PC-3 (cell line): ENCODE data around the gene SF1. TPM values are rescaled to one million over a fixed set of nuclear protein-coding genes. Genes with fewer than 3 reads are reported as not detected.
A peak's percentile ranks its signal among the peaks of the same experiment; 100 is the strongest.

ENCODE experiments used
- ATAC-seq: fragments of 200-7000 bp; cut with Tn5 transposase; 2 replicates; pipeline ENCODE4 v1.9.1; 2020; ENCODE audit warnings: mild to moderate bottlenecking, moderate library complexity
- BruUV-seq: library from RNA; stranded (reverse); fragments of 400-500 nt; replicated peaks from 2 replicates; lab custom pipeline; 2021; lab: Mats Ljungman, UMichigan
- CTCF ChIA-PET: fragments of 300-600 bp; sonication (Branson Sonifier 250); formaldehyde crosslinking; loops from one replicate; lab custom pipeline; 2022; ENCODE audit warnings: antibody characterized with exemption; lab: Charles Lee
- POLR2A ChIA-PET: fragments of 300-600 bp; sonication (Branson Sonifier 250); formaldehyde crosslinking; loops from one replicate; lab custom pipeline; 2022; ENCODE audit warnings: antibody characterized with exemption; ENCODE audit not compliant: unreplicated experiment; lab: Charles Lee
- DNase-seq: peaks from one replicate; pipeline ENCODE4 v3.0.0-alpha.2; 2015
- H2AFZ ChIP-seq: fragments of 300-600 bp; sonication (generic); 2 replicates; pipeline ENCODE4 v1.6.0; 2016; ENCODE audit warnings: antibody characterized with exemption, low read length
- H3F3A ChIP-seq: fragments of 300-600 bp; sonication (generic); one replicate; pipeline ENCODE4 v1.6.0; 2017; ENCODE audit warnings: antibody characterized with exemption, low read length, control low read depth, mild to moderate bottlenecking; ENCODE audit not compliant: unreplicated experiment
- H3K27ac ChIP-seq: fragments of 300-600 bp; sonication (generic); 2 replicates; pipeline ENCODE4 v1.5.1; 2016; ENCODE audit warnings: mild to moderate bottlenecking, low read length
- H3K27me3 ChIP-seq: fragments of 300-600 bp; sonication (generic); 2 replicates; pipeline ENCODE4 v1.6.1; 2016; ENCODE audit warnings: low read length, mixed read lengths
- H3K36me3 ChIP-seq: fragments of 300-600 bp; sonication (generic); 2 replicates; pipeline ENCODE4 v1.6.1; 2016; ENCODE audit warnings: low read depth, mixed run types, low read length, mixed read lengths
- H3K4me1 ChIP-seq: fragments of 300-600 bp; sonication (generic); 2 replicates; pipeline ENCODE4 v1.5.1; 2016; ENCODE audit warnings: low read length; ENCODE audit not compliant: insufficient read depth
- H3K4me2 ChIP-seq: fragments of 300-600 bp; sonication (generic); 2 replicates; pipeline ENCODE4 v1.6.0; 2016; ENCODE audit warnings: low read length
- H3K4me3 ChIP-seq: fragments of 300-600 bp; sonication (generic); 2 replicates; pipeline ENCODE4 v1.5.1; 2016; ENCODE audit warnings: mild to moderate bottlenecking, low read length, mixed read lengths
- H3K79me2 ChIP-seq: fragments of 300-600 bp; sonication (generic); 2 replicates; pipeline ENCODE4 v1.6.1; 2017; ENCODE audit warnings: low read length, mixed read lengths
- H3K9ac ChIP-seq: fragments of 300-600 bp; sonication (generic); 2 replicates; pipeline ENCODE4 v1.6.0; 2016; ENCODE audit warnings: mild to moderate bottlenecking, low read length
- H3K9me2 ChIP-seq: fragments of 300-600 bp; sonication (generic); replicated peaks from 2 replicates; pipeline ENCODE4 v1.6.1; 2016; ENCODE audit warnings: mixed run types, low read length, mixed read lengths
- H3K9me3 ChIP-seq: fragments of 300-600 bp; sonication (generic); 2 replicates; pipeline ENCODE4 v1.6.1; 2016; ENCODE audit warnings: low read length, mixed read lengths
- H4K20me1 ChIP-seq: fragments of 300-600 bp; sonication (generic); 2 replicates; pipeline ENCODE4 v1.6.1; 2016; ENCODE audit warnings: low read length, mixed read lengths
- CTCF ChIP-seq: fragments of 300-600 bp; sonication (generic); conservative IDR thresholded peaks from 2 replicates; pipeline ENCODE4 v1.5.1; 2017; ENCODE audit warnings: antibody characterized with exemption, low read depth, mild to moderate bottlenecking, low read length
- EZH2 ChIP-seq: fragments of 300-600 bp; sonication (generic); IDR thresholded peaks from one replicate; pipeline ENCODE4 v1.6.1; 2017; ENCODE audit warnings: antibody characterized with exemption, mild to moderate bottlenecking, low read length; ENCODE audit not compliant: unreplicated experiment
- EZH2phosphoT487 ChIP-seq: fragments of 300-600 bp; sonication (generic); IDR thresholded peaks from 2 replicates; pipeline ENCODE4 v1.6.1; 2018; ENCODE audit warnings: mild to moderate bottlenecking, antibody characterized with exemption, low read length, borderline replicate concordance
- intact Hi-C: fragments of 100-400 bp; cut with micrococcal nuclease; formaldehyde crosslinking; loops from 2 replicates; pipeline ENCODE4 v1.9.0; 2023
- total RNA-seq: library from RNA; depleted of rRNA; stranded (reverse); fragments of >200 nt; gene quantifications from 2 replicates; pipeline ENCODE4 v1.2.3, GENCODE V29; 2014

The SF1 gene
- total RNA-seq, 1 experiment from 2014 or later = 217 TPM

GRCh38 chr11:64734811-64735724, 43.3 kb downstream of the SF1 start:
- ChIA-PET CTCF (interaction anchor here (0.6 kb wide), 2 partner anchors 25 to 32 kb away, joined by 7 to 11 read pairs; partner anchors contain the start of gene PYGM), POLR2A (interaction anchor here (0.6 kb wide), 1 partner anchor 184 kb away, joined by 3 read pairs; no protein-coding TSS in a partner anchor)
- BruUV-seq = no TSS peak

GRCh38 chr11:64731601-64732000, 46.7 kb downstream of the SF1 start:
- ATAC-seq = no peak
- intact Hi-C loops = no loop called here
- no peaks in the 10 kb centered on the region for H3K79me2 ChIP-seq
- no peak overlapping the region for H3K4me2 ChIP-seq
- H3K27me3 ChIP-seq = peaks cover 2% of the 10 kb centered on the region; the same call in 1 of the 2 replicates
- TF ChIP-seq EZH2 (no peak), EZH2phosphoT487 (no peak)
- H3K9me2 ChIP-seq = no peaks in the 10 kb centered on the region
- no peaks in the 10 kb centered on the region for H4K20me1 ChIP-seq
- H3K36me3 ChIP-seq = no peaks in the 10 kb centered on the region
- H3K4me3 ChIP-seq = no peak overlapping the region
- H3K4me1 ChIP-seq = no peaks in the 10 kb centered on the region
- no peaks in the 10 kb centered on the region for H3F3A ChIP-seq
- no peaks in the 10 kb centered on the region for H3K9me3 ChIP-seq
- ChIA-PET CTCF (no interaction called here), POLR2A (no interaction called here)
- no peak overlapping the region for H2AFZ ChIP-seq
- H3K27ac ChIP-seq = no peak overlapping the region
- no TSS peak for BruUV-seq
- H3K9ac ChIP-seq = no peak overlapping the region
- DNase-seq = no peak

More at GRCh38 chr11:64734811-64735724, 43.3 kb downstream of the SF1 start:
- ATAC-seq = no peak
- H3K9me3 ChIP-seq = no peaks in the 10 kb centered on the region
- H3K4me2 ChIP-seq = no peak overlapping the region
- TF ChIP-seq CTCF = no peak
- no peak for TF ChIP-seq EZH2phosphoT487
- TF ChIP-seq EZH2 = no peak
- no peak overlapping the region for H2AFZ ChIP-seq
- no peaks in the 10 kb centered on the region for H3F3A ChIP-seq
- H3K4me3 ChIP-seq = no peak overlapping the region
- no peak overlapping the region for H3K27ac ChIP-seq
- H4K20me1 ChIP-seq = no peaks in the 10 kb centered on the region
- no peaks in the 10 kb centered on the region for H3K4me1 ChIP-seq
- intact Hi-C loops = no loop called here
- no peaks in the 10 kb centered on the region for H3K9me2 ChIP-seq
- no peak overlapping the region for H3K9ac ChIP-seq
- DNase-seq = no peak
- H3K36me3 ChIP-seq = no peaks in the 10 kb centered on the region
- no peaks in the 10 kb centered on the region for H3K79me2 ChIP-seq
- peaks cover 2% of the 10 kb centered on the region; the same call in 1 of the 2 replicates for H3K27me3 ChIP-seq

GRCh38 chr11:64729851-64730382, 48.4 kb downstream of the SF1 start:
- no peaks in the 10 kb centered on the region for H3K4me1 ChIP-seq
- ChIA-PET CTCF (no interaction called here), POLR2A (no interaction called here)
- H2AFZ ChIP-seq = no peak overlapping the region
- no peaks in the 10 kb centered on the region for H4K20me1 ChIP-seq
- no TSS peak for BruUV-seq
- H3K9ac ChIP-seq = no peak overlapping the region
- H3K79me2 ChIP-seq = no peaks in the 10 kb centered on the region
- no peak overlapping the region for H3K4me3 ChIP-seq
- intact Hi-C loops = no loop called here
- no peaks in the 10 kb centered on the region for H3F3A ChIP-seq
- no peak for ATAC-seq
- H3K9me2 ChIP-seq = no peaks in the 10 kb centered on the region
- H3K9me3 ChIP-seq = no peaks in the 10 kb centered on the region
- no peaks in the 10 kb centered on the region for H3K36me3 ChIP-seq
- H3K27ac ChIP-seq = no peak overlapping the region
- peak; percentile 19 for DNase-seq
- no peak overlapping the region for H3K4me2 ChIP-seq
- TF ChIP-seq CTCF (no peak), EZH2phosphoT487 (no peak), EZH2 (no peak)
- H3K27me3 ChIP-seq = peaks cover 2% of the 10 kb centered on the region; the same call in 1 of the 2 replicates
